ENCODE measurements around the gene SEMA6B.

GRCh38 chr19:4552525-4552819, 7.0 kb downstream of the SEMA6B start:
- no peak for TF ChIP-seq ZNF202 (tag by site-specific recombination; IDR thresholded peaks at IDR 0.05; ENCODE audit: borderline replicate concordance)
- no peak for TF ChIP-seq TCF7L2 (IDR thresholded peaks at IDR 0.05; ENCODE audit: borderline replicate concordance, low read depth, low read length)
- TF ChIP-seq ZNF555 (tag by site-specific recombination; conservative IDR thresholded peaks at IDR 0.05): no peak
- no peak for TF ChIP-seq ZNF354C (tag by site-specific recombination; IDR thresholded peaks at IDR 0.05; ENCODE audit: borderline replicate concordance, low read depth)
- no peak for TF ChIP-seq KLF10 (tag by site-specific recombination; IDR thresholded peaks at IDR 0.05)
- TF ChIP-seq HOXA7 (CRISPR knock-in tag; IDR thresholded peaks at IDR 0.05; ENCODE audit: borderline replicate concordance): no peak
- TF ChIP-seq ZSCAN4 (tag by site-specific recombination; IDR thresholded peaks at IDR 0.05): no peak
- no peak for TF ChIP-seq CTCF (tag by site-specific recombination; IDR thresholded peaks at IDR 0.05)

Measured in HEK293 (cell line).